CD4-positive, alpha-beta T cell (primary cell): ENCODE results near the gene EP300. TPM values are rescaled to one million over a fixed set of nuclear protein-coding genes. Genes with fewer than 3 reads are reported as not detected.

Experiments
- ATAC-seq: fragments of 200-7000 bp; cut with Tn5 transposase; one replicate; pipeline ENCODE4 v1.10.0; 2022; ENCODE audit warnings: mild to moderate bottlenecking; ENCODE audit not compliant: poor library complexity
- CTCF ChIA-PET: fragments of 350-600 bp; sonication (Branson Sonifier 250); formaldehyde crosslinking; loops from one replicate; lab custom pipeline; 2021; ENCODE audit warnings: antibody characterized with exemption, inconsistent platforms; lab: Charles Lee
- POLR2A ChIA-PET: fragments of 350-600 bp; sonication (Branson Sonifier 250); formaldehyde crosslinking; loops from one replicate; lab custom pipeline; 2021; ENCODE audit warnings: antibody characterized with exemption, inconsistent platforms; lab: Charles Lee
- DNase-seq, 14 experiments: peaks; one replicate each; pipeline ENCODE4 v3.0.0-alpha.2; 2013 to 2020; ENCODE audit warnings: mixed read lengths in 2 of 14
- H3K27ac ChIP-seq, 2 donors: one replicate each; pipeline versions ENCODE4 v1.5.1 to v1.7.0; 2013; ENCODE audit warnings: low read length in 2 of 2, low read depth in 1 of 2, mild to moderate bottlenecking in 1 of 2
- H3K27me3 ChIP-seq, 2 experiments: 1 replicate in 1 of 2; 2 replicates in 1 of 2; pipeline versions ENCODE4 v1.6.1 to v1.7.0; 2013; ENCODE audit warnings: low read length in 2 of 2, control low read depth in 1 of 2, mild to moderate bottlenecking in 1 of 2, moderate library complexity in 1 of 2; ENCODE audit not compliant: insufficient read depth in 2 of 2, control insufficient read depth in 1 of 2
- H3K36me3 ChIP-seq: one replicate; pipeline ENCODE4 v1.6.1; 2013; ENCODE audit warnings: low read length, control low read depth; ENCODE audit not compliant: insufficient read depth
- H3K4me1 ChIP-seq: one replicate; pipeline ENCODE4 v1.6.1; 2013; ENCODE audit warnings: low read length, control low read depth; ENCODE audit not compliant: insufficient read depth
- H3K4me3 ChIP-seq: one replicate; pipeline ENCODE4 v1.5.1; 2013; ENCODE audit warnings: mild to moderate bottlenecking, low read length, moderate library complexity
- H3K9me3 ChIP-seq, 2 experiments: 1 replicate in 1 of 2; 2 replicates in 1 of 2; pipeline versions ENCODE4 v1.6.1 to v1.7.0; 2013; ENCODE audit warnings: low read length in 2 of 2, mild to moderate bottlenecking in 2 of 2, control low read depth in 1 of 2, moderate library complexity in 1 of 2; ENCODE audit not compliant: control insufficient read depth in 1 of 2, insufficient read depth in 1 of 2
- H3K27ac Mint-ChIP-seq: one replicate; pipeline ENCODE4 v1.8.0; 2020; ENCODE audit warnings: mixed read lengths
- H3K27me3 Mint-ChIP-seq: one replicate; pipeline ENCODE4 v1.8.0; 2021; ENCODE audit warnings: mixed read lengths
- H3K36me3 Mint-ChIP-seq: one replicate; pipeline ENCODE4 v1.8.0; 2021; ENCODE audit warnings: low read depth, mixed read lengths
- H3K4me1 Mint-ChIP-seq: one replicate; pipeline ENCODE4 v1.8.0; 2021; ENCODE audit warnings: low read depth, mixed read lengths
- H3K4me3 Mint-ChIP-seq: one replicate; pipeline ENCODE4 v1.8.0; 2020; ENCODE audit warnings: mild to moderate bottlenecking, mixed read lengths
- H3K9me3 Mint-ChIP-seq: one replicate; pipeline ENCODE4 v1.8.0; 2020; ENCODE audit warnings: mixed read lengths
- CTCF ChIP-seq: fragments of 200-600 bp; IDR thresholded peaks from one replicate; pipeline ENCODE4 v1.8.0; 2022; ENCODE audit warnings: antibody characterized with exemption, mild to moderate bottlenecking
- intact Hi-C, 2 experiments: fragments of 100-400 bp; cut with DNase I in 1 of 2; cut with micrococcal nuclease in 1 of 2; formaldehyde crosslinking; loops; one replicate each; pipeline versions ENCODE4 v1.15.1 to v1.9.0; 2023 to 2025; cut with DNase I, micrococcal nuclease
- total RNA-seq, 174 experiments: library from RNA in 2 of 174; stranded (reverse) in 2 of 174; gene quantifications; one replicate each; pipeline ENCODE4 v1.2.3 and lab custom pipeline; 2021 to 2026

EP300 gene
- total RNA-seq, 2 experiments from 2014 or later, result 126 to 134 TPM

GRCh38 chr22:41110968-41111367, 18.6 kb downstream of the EP300 start:
- Histone ChIP-seq H3K4me1 (peaks cover 37% of the 10 kb centered on the region), H3K36me3 (peaks cover 17% of the 10 kb centered on the region), H3K27me3 (no peaks in the 10 kb centered on the region), H3K4me3 (no peak overlapping the region), H3K9me3 (no peaks in the 10 kb centered on the region), H3K27ac (no peak overlapping the region)
- H3K4me1 Mint-ChIP-seq, result peaks cover 61% of the 10 kb centered on the region
- intact Hi-C loops, result no loop called here
- no peak overlapping the region for H3K4me3 Mint-ChIP-seq
- ChIA-PET POLR2A (no interaction called here), CTCF (no interaction called here)
- TF ChIP-seq CTCF, result no peak
- no peaks in the 10 kb centered on the region for H3K9me3 Mint-ChIP-seq
- no peak for DNase-seq
- no peak overlapping the region for H3K27ac Mint-ChIP-seq
- H3K36me3 Mint-ChIP-seq, result peaks cover 51% of the 10 kb centered on the region
- H3K27me3 Mint-ChIP-seq, result no peaks in the 10 kb centered on the region
- ATAC-seq, result no peak

- Mint-ChIP-seq H3K4me1 (peaks cover 53% of the 10 kb centered on the region), H3K4me3 (no peak overlapping the region)
- intact Hi-C loops, result no loop called here
Observed at GRCh38 chr22:41116342-41116741, 23.9 kb downstream of the EP300 start.

GRCh38 chr22:41117127-41117965, 25.0 kb downstream of the EP300 start:
- no peaks in the 10 kb centered on the region for H3K9me3 Mint-ChIP-seq
- ChIA-PET CTCF (interaction anchor here (1.0 kb wide), 1 partner anchor 194 kb away, joined by 3 read pairs; no protein-coding TSS in a partner anchor), POLR2A (no interaction called here)
- Histone ChIP-seq H3K4me1 (peaks cover 17% of the 10 kb centered on the region), H3K27ac (no peak overlapping the region), H3K36me3 (peaks cover 61% of the 10 kb centered on the region), H3K4me3 (no peak overlapping the region), H3K27me3 (no peaks in the 10 kb centered on the region), H3K9me3 (no peaks in the 10 kb centered on the region)
- TF ChIP-seq CTCF, result no peak
- peaks cover 81% of the 10 kb centered on the region for H3K36me3 Mint-ChIP-seq
- intact Hi-C loops, result no loop called here
- ATAC-seq (no peak), DNase-seq (no peak)
- H3K4me3 Mint-ChIP-seq, result no peak overlapping the region
- peaks cover 54% of the 10 kb centered on the region for H3K4me1 Mint-ChIP-seq
- no peaks in the 10 kb centered on the region for H3K27me3 Mint-ChIP-seq
- no peak overlapping the region for H3K27ac Mint-ChIP-seq

More at GRCh38 chr22:41116342-41116741, 23.9 kb downstream of the EP300 start:
- peaks cover 18% of the 10 kb centered on the region for H3K4me1 ChIP-seq
- no peak overlapping the region for H3K4me3 ChIP-seq
- peaks cover 55% of the 10 kb centered on the region for H3K36me3 ChIP-seq
- Mint-ChIP-seq H3K36me3 (peaks cover 77% of the 10 kb centered on the region), H3K27me3 (no peaks in the 10 kb centered on the region), H3K9me3 (no peaks in the 10 kb centered on the region), H3K27ac (no peak overlapping the region)
- H3K27ac ChIP-seq, result no peak overlapping the region
- no peak for TF ChIP-seq CTCF
- H3K9me3 ChIP-seq, result no peaks in the 10 kb centered on the region
- DNase-seq, result no peak
- CTCF ChIA-PET, result interaction anchor here (2.4 kb wide), 1 partner anchor 194 kb away, joined by 6 read pairs; no protein-coding TSS in a partner anchor
- no peaks in the 10 kb centered on the region for H3K27me3 ChIP-seq
- POLR2A ChIA-PET, result no interaction called here
- ATAC-seq, result no peak
